Measurements from ENCODE around the gene NFATC2. TPM values are rescaled to one million over a fixed set of nuclear protein-coding genes. Genes with fewer than 3 reads are reported as not detected.

NFATC2 gene
- polyA plus RNA-seq (ENCODE audit: insufficient read length in 3 of 3) = 1 to 10 TPM; 1.4 to 2.1 (median 1.8) TPM

DNA sequence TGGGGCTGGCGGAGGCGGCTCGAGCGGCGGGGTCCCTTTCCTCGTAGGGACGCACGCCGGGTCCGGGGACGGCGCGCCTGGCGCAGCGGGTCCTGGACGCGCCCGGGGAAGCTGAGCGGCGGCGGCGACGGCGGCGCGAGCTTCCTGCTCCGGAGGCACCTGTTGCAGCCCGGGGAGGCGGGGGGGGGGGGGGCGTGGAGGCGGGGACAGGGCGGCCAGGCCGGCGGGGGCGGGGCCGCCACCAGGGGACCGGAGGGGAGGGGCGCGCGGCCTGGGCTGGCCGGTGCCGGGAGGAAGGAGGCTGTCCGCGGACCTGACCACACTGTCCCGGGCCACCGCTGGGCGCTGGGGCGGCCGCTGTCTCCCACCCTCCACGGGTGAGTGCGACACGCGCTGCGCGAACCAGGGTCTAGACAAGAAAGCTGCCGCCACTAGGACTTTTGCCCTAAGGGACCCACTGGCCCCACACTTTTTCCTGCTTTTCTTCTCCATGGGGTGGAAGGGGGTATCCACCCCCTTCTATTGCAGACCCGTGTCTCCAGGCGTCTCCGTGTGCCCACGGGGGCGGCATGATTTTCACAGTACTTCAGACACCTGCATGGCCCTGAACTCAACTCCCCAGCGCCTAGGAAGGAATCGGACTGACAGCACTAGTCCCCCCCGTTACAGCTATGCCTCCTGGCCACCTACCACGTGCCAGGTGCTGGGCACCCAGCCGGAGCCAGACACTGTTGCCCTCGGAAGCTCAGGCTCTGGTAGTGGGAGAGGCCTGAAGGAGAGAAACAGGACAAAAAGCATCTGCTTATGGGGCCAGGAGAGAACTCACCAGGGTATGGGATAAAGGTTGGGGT lies at the start of gene NFATC2:
Gene NFATC2, minus strand, starts transcription at position 149 of the 851 bp plus-strand sequence. CDS start 220 bp downstream, outside the sequence.
- no peak for DNase-seq (ENCODE audit: low read depth in 3 of 3, low spot score in 2 of 3)

DNA sequence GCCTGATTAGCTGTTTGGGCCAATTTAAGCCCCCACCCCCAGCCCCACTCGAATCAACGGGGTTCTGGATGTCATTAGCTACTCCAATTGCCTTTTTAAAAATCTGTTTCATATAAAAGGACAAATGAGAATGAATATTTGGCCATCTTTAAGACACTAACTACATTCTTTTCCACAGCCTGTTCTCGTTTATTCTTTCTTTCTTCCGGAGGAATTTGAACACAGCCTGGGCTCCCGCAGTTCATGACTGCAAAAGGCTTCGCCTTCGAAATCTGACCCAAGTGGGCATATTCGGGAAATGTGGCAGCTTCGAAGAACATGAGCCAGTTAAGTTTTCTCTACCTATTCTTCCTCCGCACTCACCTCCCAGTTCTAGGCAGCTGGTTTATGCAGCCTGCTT lies 49.4 kb upstream of the NFATC2 start:
- no peak for DNase-seq (ENCODE audit: low read depth in 3 of 3, low spot score in 2 of 3)

DNA sequence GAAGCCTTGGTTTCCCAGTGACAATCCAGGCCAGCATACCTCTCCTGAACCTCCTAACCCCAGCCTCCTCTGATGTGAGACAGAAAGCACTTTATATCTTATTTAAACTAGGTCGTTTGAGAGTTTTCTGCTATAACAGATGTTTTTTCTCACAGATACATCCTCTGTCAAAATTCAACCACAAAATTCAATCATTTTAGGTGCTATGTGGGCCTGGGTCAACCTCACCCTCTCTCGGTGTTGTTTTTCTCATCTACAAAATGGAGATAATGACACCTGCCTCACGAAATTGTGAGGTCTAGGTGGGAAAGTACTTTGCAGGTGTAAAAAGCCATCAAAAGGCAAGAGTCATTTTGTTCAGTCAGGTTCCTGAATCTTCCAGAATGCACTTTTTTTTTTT lies 46.2 kb upstream of the NFATC2 start:
- DNase-seq (ENCODE audit: low read depth in 3 of 3, low spot score in 2 of 3) = no peak

DNA sequence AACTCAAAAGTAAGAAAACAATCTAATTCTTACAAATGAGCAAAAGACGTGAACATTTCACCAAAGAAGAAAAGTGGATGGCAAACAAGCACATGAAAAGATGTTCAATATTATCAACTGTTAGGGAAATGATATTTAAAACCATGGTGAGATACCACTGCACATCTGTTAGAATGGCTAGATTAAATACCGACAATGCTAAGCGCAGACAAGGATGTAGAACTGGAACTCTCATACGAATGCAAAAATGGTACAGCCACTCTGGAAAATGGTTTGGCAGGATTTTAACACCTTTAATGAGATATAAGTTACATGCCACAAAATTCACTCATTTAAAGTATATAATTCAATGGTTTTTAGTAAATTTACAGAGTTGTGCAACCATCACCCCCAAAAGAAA lies 44.6 kb upstream of the NFATC2 start:
- no peak for DNase-seq (ENCODE audit: low read depth in 3 of 3, low spot score in 2 of 3)

DNA sequence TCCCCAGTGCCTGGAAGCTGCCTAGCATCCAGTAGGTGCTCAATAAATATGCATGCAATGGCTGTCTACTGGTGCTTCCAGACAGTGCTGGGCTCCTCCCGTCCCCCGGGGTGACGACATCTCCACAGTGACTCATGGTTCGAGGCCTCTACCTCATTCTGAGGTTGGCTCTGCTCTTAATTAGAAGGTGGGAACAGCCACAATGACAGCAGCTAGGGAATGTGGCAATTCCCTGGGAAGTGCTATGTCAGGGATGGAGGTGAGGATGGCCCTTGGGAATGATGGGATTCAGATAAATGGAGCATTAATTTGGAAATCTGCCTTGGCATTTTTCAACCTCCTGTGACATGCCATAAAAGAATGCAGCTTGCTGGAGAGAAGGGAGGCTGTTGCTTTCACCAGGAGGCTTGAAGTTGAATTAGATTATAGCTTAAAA lies 43.5 kb upstream of the NFATC2 start:
- no peak for DNase-seq (ENCODE audit: low read depth in 3 of 3, low spot score in 2 of 3)

DNA sequence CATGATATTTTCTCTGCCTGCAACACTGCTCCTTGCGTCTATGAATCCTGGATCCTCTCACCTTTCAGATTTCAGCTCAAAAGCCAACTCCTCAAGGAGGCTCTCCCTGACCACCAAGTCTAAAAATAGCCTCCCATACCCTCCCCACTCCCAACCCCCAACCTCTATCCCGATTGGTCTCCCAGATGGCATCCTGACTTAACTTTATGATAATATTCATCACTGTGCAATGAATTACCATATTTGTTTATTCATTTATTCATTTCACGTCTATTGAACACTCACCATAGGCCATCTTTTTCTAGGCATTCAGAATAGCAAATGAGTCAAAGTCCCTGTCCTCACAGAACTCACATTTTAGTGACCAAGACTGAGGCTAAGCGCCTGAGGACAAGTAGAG lies 42.6 kb upstream of the NFATC2 start:
- no peak for DNase-seq (ENCODE audit: low read depth in 3 of 3, low spot score in 2 of 3)

DNA sequence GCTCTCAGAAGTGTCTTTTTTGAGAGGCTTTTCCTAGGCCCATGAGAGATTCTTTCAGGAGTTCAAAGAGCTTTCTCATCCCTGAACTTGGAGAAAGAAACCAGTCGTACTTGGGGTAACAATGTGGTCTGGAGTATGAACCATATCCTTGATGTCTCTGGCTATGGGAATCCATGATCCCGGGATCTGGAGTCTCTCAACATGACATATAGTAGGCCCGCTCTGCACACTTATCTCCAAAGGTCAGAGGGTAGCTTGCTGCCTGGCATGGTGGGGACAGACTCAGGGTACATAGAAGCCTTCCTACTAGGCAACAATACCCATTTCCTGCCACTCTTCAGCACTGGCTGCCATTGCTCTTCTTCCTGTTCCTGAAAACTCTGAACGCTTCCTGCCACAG lies 42.2 kb upstream of the NFATC2 start:
- no peak for DNase-seq (ENCODE audit: low read depth in 3 of 3, low spot score in 2 of 3)

DNA sequence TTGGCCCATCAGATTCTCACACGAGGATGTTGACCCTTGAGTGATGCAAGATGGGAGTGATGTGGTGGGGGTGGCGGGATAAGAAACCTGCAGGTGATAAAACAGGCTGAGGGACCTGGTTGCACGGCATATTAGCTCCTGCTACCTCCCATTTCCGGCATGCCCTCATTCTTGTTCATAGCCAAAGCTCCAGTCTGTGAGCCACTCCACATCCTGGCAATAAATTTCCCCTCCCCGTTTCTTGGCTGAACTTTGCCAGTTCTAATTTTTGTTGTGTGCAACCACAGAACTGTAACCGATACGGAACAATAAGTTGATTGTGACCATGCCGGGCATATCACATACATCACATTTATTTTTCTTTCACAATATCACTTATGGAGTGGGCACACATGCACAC lies 41.6 kb upstream of the NFATC2 start:
- no peak for DNase-seq (ENCODE audit: low read depth in 3 of 3, low spot score in 2 of 3)

DNA sequence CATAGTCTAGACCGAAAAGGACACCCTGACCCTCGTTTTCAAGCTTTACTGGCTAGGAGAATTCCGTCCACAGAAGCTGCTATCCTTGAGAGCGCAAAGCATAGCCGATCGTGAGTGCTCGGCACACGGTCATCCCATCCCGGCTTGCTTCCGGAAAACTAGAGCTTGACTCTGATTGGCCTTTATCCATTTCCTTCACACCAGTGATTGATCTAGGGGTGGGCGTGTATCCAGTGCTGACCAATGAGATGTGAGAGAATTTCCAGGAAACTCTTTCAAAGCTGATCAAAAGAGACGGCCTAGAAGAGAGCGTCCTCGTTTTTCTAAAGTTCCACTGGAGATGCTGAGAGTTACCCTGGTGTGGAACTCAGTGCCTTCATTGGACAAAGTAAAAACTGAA lies 41.0 kb upstream of the NFATC2 start:
- DNase-seq (ENCODE audit: low read depth in 3 of 3, low spot score in 2 of 3) = no peak

DNA sequence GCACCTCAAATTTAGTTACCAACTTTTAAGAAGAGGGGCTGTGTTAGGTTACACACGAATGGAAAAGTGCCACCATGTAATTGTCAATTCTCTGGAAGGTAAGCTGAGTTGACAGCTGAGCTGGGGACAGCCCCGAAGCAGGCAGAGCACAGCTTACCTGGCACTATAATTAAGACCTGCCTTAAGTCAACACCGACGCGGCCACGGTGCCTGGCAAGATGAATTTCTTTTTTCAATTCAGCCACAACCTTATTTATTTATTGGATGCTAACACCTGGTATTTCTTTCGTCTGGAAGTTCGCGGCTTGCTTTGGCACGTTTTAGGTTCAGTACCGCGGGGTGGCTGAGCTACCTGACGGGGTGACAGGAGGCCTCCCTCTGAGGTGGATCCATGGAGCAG lies 40.6 kb upstream of the NFATC2 start:
- DNase-seq (ENCODE audit: low read depth in 3 of 3, low spot score in 2 of 3) = no peak

DNA sequence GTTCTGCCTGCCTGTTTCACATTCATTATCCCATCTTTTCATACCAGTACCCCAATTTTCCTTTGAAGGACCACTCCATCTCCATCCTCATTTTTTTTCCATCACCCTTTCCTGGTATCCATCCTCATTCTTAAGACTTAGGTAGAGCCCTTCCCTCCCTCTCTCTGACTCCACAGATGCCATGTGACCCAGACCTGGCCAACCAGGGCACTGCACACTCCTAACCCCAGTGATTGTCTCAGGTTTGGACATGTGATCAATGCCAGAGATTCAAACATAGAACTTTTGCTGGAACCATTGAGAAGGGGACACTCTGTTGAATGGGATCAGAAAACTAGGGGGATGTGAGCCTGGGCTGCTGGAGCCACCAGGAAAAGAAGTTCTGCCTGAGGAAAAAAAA lies 39.1 kb upstream of the NFATC2 start:
- no peak for DNase-seq (ENCODE audit: low read depth in 3 of 3, low spot score in 2 of 3)

DNA sequence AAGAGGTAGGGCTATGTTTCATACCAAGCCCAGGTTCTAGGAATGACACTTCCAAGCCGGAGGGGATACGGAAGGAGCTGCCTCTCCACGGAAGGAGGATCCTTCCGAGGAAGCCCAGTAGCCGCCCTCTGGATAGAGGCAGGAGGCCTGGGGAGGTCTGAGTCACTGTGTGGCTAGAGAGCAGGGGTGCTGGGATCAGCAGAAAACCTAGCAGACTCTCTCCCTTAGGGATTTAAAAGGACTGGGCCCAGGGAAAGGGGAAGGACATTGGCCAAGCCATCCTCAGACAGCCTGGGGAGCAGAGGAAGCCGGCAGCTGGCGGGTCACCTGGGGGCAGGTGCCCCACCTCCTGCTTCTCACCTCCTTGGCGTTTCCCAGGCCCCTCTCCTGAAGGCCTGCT lies 36.6 kb upstream of the NFATC2 start:
- DNase-seq (ENCODE audit: low read depth in 3 of 3, low spot score in 2 of 3) = no peak

DNA sequence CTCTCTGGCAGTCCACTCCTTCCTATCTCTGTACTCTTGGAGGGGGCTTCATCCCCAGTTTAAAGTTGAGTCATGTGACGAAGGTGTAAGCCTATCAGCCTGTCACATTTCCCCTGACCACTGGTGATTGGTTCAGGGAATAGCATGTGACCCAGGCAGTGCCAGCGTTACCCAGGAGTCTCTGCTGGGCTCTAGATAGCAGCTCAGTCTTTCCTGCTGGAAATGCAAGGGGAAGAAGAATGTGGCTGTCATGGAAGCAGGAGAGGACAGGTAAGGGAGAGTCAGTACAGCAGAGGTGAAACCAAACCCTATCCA lies 35.6 kb upstream of the NFATC2 start:
- DNase-seq (ENCODE audit: low read depth in 3 of 3, low spot score in 2 of 3) = no peak

DNA sequence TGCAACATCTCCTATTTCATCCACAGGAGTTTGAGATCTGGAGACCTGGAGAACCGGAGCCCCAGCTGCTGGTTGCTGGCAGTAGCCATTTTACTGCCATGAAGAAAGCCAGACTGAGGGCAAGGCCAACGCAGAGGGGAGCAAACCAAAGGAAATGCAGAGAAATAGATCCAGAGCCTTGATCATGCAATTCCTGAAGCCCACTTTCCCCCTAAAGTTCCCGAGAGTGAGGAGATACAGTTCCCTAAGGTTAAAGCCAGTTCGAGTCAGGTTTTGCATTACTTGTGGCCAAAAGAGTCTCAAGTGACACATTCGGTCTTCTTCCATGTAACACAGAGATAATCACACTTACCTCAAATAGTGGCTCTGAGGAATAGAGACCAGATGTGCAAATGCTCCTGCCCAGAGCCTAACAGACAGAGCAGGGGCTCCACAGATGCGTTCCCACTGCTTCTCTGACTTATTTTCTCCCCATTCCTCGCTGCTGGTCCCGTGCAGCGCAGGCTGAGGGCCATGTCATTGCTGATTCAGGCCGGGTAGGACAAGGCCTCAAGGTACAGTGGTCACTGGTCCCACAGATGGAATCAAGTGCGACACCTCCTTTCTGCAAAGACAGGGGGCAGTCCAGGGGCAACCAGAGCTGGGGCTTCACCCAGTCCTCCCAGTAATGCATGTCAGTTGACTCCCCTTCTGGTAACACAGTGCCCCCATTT lies 35.1 kb upstream of the NFATC2 start:
- DNase-seq (ENCODE audit: low read depth in 3 of 3, low spot score in 2 of 3) = no peak

DNA sequence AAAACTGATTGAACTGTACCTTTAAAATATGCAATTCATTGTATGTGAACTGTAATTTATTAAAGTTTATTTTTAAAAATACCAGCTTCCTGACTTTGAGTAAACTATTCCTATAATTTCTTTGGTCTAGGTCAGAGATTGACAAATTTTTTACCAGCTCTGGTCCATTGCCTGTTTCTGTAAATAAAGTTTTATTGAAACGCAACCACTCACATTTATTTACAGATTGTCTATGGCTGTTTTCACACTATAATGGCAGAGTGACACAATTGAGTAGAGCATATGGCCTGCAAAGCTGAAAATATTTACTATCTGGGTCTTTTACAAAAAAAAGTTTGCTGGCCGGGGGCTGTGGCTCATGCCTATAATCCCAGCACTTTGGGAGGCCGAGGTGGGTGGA lies 33.0 kb upstream of the NFATC2 start:
- DNase-seq (ENCODE audit: low read depth in 3 of 3, low spot score in 2 of 3) = no peak

DNA sequence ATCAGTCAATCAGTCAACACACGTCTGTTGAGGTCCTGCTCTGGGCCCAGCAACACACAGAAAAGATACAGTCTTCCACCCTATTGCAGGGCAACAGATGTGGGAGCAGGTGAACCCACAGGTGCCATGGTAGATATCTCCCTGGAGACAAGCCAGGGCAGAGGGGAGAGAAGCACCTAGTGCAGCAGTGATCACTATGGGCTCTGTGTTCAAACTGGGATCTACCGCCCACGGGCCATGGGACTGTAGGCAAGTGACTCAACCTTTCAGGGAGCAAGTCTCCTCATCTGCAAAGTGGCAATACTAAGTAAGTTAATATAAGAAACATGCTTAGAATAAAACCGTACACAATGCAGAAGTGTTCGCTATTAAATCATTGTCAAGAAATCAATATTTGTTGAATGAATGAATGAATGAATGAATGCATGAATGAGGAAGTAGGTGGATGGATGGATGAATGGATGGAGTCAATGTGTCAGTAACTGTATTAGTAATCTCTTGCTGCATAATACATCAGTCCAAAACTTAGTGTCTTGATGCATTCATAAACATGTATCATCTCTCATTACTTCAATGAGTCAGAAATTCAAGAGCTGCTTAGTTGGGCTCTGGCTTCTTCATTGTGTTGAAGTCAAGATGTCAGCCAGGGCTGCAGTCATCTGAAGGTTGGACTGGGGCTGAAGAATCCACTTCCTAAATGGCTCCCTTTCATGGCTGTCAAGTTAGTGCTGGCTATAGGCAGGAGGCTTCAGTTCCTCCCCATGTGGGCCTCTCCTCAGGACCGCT lies 31.9 kb upstream of the NFATC2 start:
- DNase-seq (ENCODE audit: low read depth in 3 of 3, low spot score in 2 of 3) = no peak

DNA sequence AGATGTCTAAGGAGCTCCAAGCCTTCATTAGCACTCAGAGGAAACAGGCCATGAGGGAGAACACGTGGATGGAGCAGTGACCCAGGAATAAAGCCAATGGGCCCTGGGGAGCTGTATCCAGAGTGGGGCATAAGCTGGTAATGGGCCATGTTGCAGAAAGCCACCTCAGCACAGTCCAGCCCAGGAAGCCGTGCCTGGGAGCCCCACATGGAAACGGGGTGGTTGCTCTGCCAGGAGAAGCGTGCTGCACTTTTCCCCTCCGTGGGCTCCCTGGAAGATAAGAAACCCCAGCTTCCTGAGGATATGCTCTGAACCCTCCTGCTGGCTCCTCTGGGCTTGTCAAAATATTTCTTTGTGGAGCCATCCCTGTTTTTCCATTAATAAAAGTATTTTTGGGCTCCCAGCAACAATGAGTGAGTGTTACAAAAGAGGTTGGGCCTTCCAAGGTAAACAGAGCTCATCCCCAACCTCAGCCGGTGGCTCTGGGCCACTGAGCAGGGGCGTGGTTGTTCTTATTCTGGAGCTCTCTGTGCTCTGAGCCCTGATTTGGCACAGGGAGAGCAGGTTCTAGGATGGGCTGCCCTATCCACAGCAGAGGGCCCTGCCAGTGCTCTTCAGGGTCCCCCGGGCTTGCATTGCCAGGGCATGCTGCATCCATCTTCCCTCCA lies 31.2 kb upstream of the NFATC2 start:
- no peak for DNase-seq (ENCODE audit: low read depth in 3 of 3, low spot score in 2 of 3)

DNA sequence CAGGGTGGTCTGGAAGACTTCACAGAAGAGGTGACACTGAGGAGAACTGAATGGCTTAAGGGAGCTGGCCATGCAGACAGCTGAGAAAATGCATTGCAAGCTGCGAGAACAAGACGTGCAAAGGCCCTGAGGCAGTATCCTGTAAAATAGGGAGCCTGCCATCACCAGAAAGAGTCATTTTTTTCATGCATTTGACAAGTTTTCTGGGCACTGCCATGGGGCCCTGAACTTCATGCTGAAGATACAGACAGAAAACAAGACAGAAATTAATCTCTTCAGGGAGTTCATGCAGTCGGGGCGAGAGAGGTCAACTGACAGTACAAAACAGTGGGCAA lies 28.9 kb upstream of the NFATC2 start:
- no peak for DNase-seq (ENCODE audit: low read depth in 3 of 3, low spot score in 2 of 3)

DNA sequence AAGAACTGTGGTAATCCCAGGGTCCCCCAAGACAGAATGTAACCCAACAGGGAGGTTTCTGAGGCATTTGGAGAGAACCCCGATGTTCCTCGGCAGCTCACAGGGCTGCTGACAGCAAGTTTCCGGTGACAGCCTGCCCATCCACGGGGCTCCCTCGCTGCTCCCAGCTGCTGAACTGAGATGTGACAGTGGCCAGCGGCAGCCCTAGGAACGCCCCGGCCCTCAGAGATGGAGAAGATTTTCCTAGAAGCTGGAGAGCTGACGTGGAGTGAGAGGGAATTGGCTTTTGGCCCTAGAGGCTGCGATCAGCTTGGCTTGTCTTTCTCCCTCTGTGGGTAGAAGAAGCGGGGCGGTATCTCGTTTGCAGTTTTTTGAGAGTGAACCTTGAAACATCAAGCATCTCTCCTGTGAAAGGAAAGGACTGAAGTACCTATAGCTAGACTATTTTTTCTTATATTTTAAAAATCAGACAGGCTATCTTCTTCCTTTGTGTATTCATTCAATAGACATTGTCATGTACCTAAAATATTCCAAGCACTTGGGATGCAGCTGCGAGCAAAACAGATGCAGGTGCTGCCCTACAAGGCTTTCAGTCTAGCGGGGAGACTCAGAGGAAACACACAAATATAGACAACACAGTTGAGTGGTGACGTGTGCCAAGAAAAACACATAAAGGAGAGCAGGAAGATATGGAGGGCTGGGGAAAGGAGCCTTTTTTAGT lies 28.4 kb upstream of the NFATC2 start:
- no peak for DNase-seq (ENCODE audit: low read depth in 3 of 3, low spot score in 2 of 3)

All from right renal cortex interstitium (tissue), 3 donors.